Thoracic aorta (tissue), 2 donors: ENCODE results near the gene GNA12. TPM values are rescaled to one million over a fixed set of nuclear protein-coding genes. Genes with fewer than 3 reads are reported as not detected.

ENCODE experiments used
- ATAC-seq: fragments of 150-250 bp; one replicate; pipeline ENCODE4 v1.8.0; 2017; ENCODE audit warnings: low read depth; ENCODE audit not compliant: insufficient number of reproducible peaks, low FRiP score
- DNase-seq: peaks from one replicate; pipeline ENCODE4 v3.0.0-alpha.2; 2020; ENCODE audit warnings: low spot score
- H3K27ac ChIP-seq, 2 donors: fragments of 200-600 bp; sonication (generic); 1 replicate in 1 of 2; 2 replicates in 1 of 2; pipeline ENCODE4 v1.5.1; 2016; ENCODE audit warnings: mild to moderate bottlenecking in 2 of 2, moderate library complexity in 2 of 2
- H3K27me3 ChIP-seq: fragments of 200-600 bp; sonication (generic); replicated peaks from 2 replicates; pipeline ENCODE4 v1.6.0; 2016; ENCODE audit warnings: mild to moderate bottlenecking; ENCODE audit not compliant: insufficient read depth
- H3K36me3 ChIP-seq: fragments of 200-600 bp; sonication (generic); one replicate; pipeline ENCODE4 v1.5.1; 2016
- H3K4me1 ChIP-seq, 2 donors: fragments of 200-600 bp; sonication (generic); 1 replicate in 1 of 2; 2 replicates in 1 of 2; pipeline versions ENCODE4 v1.5.1 to v1.6.0; 2016; ENCODE audit warnings: low read depth in 2 of 2, mild to moderate bottlenecking in 1 of 2; ENCODE audit not compliant: control insufficient read depth in 1 of 2
- H3K4me3 ChIP-seq: fragments of 200-600 bp; sonication (generic); 2 replicates; pipeline ENCODE4 v1.5.1; 2016; ENCODE audit warnings: mild to moderate bottlenecking
- H3K9me3 ChIP-seq: fragments of 200-600 bp; sonication (generic); 2 replicates; pipeline ENCODE4 v1.5.1; 2016
- CTCF ChIP-seq: fragments of 200-600 bp; sonication (generic); IDR thresholded peaks from one replicate; pipeline ENCODE4 v1.5.1; 2019; ENCODE audit warnings: antibody characterized with exemption
- total RNA-seq, 2 donors: library from RNA; depleted of rRNA; stranded (reverse); fragments of >200 nt; gene quantifications; one replicate each; pipeline versions ENCODE4 v1.1.0 to v1.2.3, GENCODE V29; 2016

The GNA12 gene
- total RNA-seq, 2 donors from 2014 or later: 27.6 to 48.8 TPM

- H3K4me3 ChIP-seq: no peak overlapping the region
- no peak for DNase-seq
Measured at GRCh38 chr7:2776401-2776800, 67.7 kb downstream of the GNA12 start.

GRCh38 chr7:2775785-2776184 lies 68.3 kb downstream of the GNA12 start:
- H3K36me3 ChIP-seq: no peaks in the 10 kb centered on the region
- no peak for DNase-seq
- TF ChIP-seq CTCF: no peak
- no peak overlapping the region for H3K4me3 ChIP-seq
- H3K9me3 ChIP-seq: no peaks in the 10 kb centered on the region
- no peak for ATAC-seq
- H3K27me3 ChIP-seq: no peaks in the 10 kb centered on the region
- H3K4me1 ChIP-seq: no peaks in the 10 kb centered on the region
- H3K27ac ChIP-seq: no peak overlapping the region

More at GRCh38 chr7:2776401-2776800, 67.7 kb downstream of the GNA12 start:
- no peak for TF ChIP-seq CTCF
- H3K36me3 ChIP-seq: no peaks in the 10 kb centered on the region
- H3K9me3 ChIP-seq: no peaks in the 10 kb centered on the region
- no peaks in the 10 kb centered on the region for H3K4me1 ChIP-seq
- H3K27me3 ChIP-seq: no peaks in the 10 kb centered on the region
- no peak overlapping the region for H3K27ac ChIP-seq
- no peak for ATAC-seq

- H3K27me3 ChIP-seq: no peaks in the 10 kb centered on the region
- no peaks in the 10 kb centered on the region for H3K9me3 ChIP-seq
- no peaks in the 10 kb centered on the region for H3K36me3 ChIP-seq
- H3K27ac ChIP-seq: no peak overlapping the region
- no peak for TF ChIP-seq CTCF
- DNase-seq: no peak
- no peaks in the 10 kb centered on the region for H3K4me1 ChIP-seq
- ATAC-seq: no peak
- no peak overlapping the region for H3K4me3 ChIP-seq
Measured at GRCh38 chr7:2775376-2775775, 68.7 kb downstream of the GNA12 start.

- no peaks in the 10 kb centered on the region for H3K36me3 ChIP-seq
- H3K27ac ChIP-seq: no peak overlapping the region
- no peaks in the 10 kb centered on the region for H3K4me1 ChIP-seq
- ATAC-seq (no peak), DNase-seq (no peak)
- no peak for TF ChIP-seq CTCF
- no peaks in the 10 kb centered on the region for H3K27me3 ChIP-seq
- H3K9me3 ChIP-seq: no peaks in the 10 kb centered on the region
- H3K4me3 ChIP-seq: no peak overlapping the region
Measured at GRCh38 chr7:2774935-2775334, 69.2 kb downstream of the GNA12 start.

GRCh38 chr7:2774280-2774679 lies 69.8 kb downstream of the GNA12 start:
- no peak for TF ChIP-seq CTCF
- H3K4me3 ChIP-seq: no peak overlapping the region
- H3K27me3 ChIP-seq: no peaks in the 10 kb centered on the region
- no peak for DNase-seq
- ATAC-seq: no peak
- H3K9me3 ChIP-seq: no peaks in the 10 kb centered on the region
- H3K4me1 ChIP-seq: no peaks in the 10 kb centered on the region
- no peaks in the 10 kb centered on the region for H3K36me3 ChIP-seq
- no peak overlapping the region for H3K27ac ChIP-seq
